Testis (tissue), 3 donors: ENCODE measurements around the gene ANKRD12. TPM values are rescaled to one million over a fixed set of nuclear protein-coding genes. Genes with fewer than 3 reads are reported as not detected.

Experiments
- DNase-seq: peaks from one replicate; pipeline ENCODE4 v3.0.0-alpha.2; 2019
- H3K27ac ChIP-seq, 2 donors: fragments of 200-600 bp; sonication (generic); one replicate each; pipeline ENCODE4 v1.5.1; 2019
- H3K27me3 ChIP-seq: fragments of 200-600 bp; sonication (generic); one replicate; pipeline ENCODE4 v1.5.1; 2019
- H3K36me3 ChIP-seq: fragments of 200-600 bp; sonication (generic); one replicate; pipeline ENCODE4 v1.5.1; 2017; ENCODE audit warnings: low read depth; ENCODE audit errors: missing control alignments
- H3K4me1 ChIP-seq: fragments of 200-600 bp; sonication (generic); one replicate; pipeline ENCODE4 v1.5.1; 2019
- H3K4me3 ChIP-seq, 2 donors: fragments of 200-600 bp; sonication (generic); one replicate each; pipeline ENCODE4 v1.5.1; 2017 to 2019
- H3K9me3 ChIP-seq: fragments of 200-600 bp; sonication (generic); one replicate; pipeline ENCODE4 v1.5.1; 2017
- POLR2A ChIP-seq: fragments of 450-650 bp; IDR thresholded peaks from one replicate; pipeline ENCODE4 v1.6.1; 2017; ENCODE audit warnings: antibody characterized with exemption, mild to moderate bottlenecking, moderate library complexity
- WGBS, 2 donors: methylation state at CpG; one replicate each; pipeline ENCODE4 v1.1.5; 2018; 5-methylcytosine and 5-hydroxymethylcytosine counted together
- intact Hi-C: fragments of 100-400 bp; cut with DNase I; formaldehyde crosslinking; loops from one replicate; pipeline ENCODE4 v1.15.1; 2023; ENCODE audit warnings: low total_unique reads
- polyA plus RNA-seq: library from polyadenylated mRNA; stranded (reverse); fragments of 350-450 nt; fragmentation: Illumina TruSeq; extraction: RNeasy Lipid Tissue Mini Kit (QIAGEN cat#74804); gene quantifications from one replicate; pipeline ENCODE4 v1.2.3, GENCODE V29; 2014; ENCODE audit warnings: low read depth, low replicate concordance; ENCODE audit not compliant: insufficient read depth
- total RNA-seq, 2 donors: library from RNA; depleted of rRNA; stranded (reverse); fragments of >200 nt; gene quantifications; one replicate each; pipeline ENCODE4 v1.2.3, GENCODE V29; 2016
- TF ChIP-seq, protein P1 (sequence below), 3 experiments: fragments of 450-650 bp in 2 of 3; fragments of 200-600 bp in 1 of 3; sonication (generic) in 1 of 3; IDR thresholded peaks; one replicate each; pipeline ENCODE4 v1.5.1; 2016 to 2019; ENCODE audit warnings: antibody characterized with exemption in 3 of 3, mild to moderate bottlenecking in 2 of 3, moderate library complexity in 1 of 3

ANKRD12 gene
- total and polyA plus RNA-seq, 3 donors from 2014 or later = 4.5 to 59.7 (median 58.5) TPM

DNA sequence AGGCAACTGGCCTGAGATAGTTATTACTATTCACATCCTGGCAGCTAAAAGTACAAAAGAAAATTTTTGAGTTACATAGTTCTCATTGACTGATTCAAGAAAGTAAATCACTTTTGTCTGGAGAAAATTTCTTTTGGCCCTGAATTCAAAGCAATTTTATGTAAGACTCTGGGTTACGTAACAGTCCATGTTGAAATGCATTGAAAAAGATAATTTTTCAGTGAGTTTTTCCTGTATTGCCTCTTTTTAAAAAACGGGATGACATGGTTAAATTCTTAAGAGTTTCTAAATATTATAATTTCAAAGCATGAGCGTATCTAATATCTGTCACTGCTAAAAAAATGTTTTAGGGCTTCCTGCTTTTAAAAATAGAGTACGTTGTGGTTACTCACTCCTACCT lies 72.7 kb downstream of the ANKRD12 start:
- no peak for DNase-seq
- WGBS, 2 donors = 76 to 90% methylated on average over 4 of the region's 4 CpGs
- Histone ChIP-seq H3K4me3 (no peak overlapping the region), H3K9me3 (no peaks in the 10 kb centered on the region), H3K4me1 (no peaks in the 10 kb centered on the region), H3K36me3 (no peaks in the 10 kb centered on the region), H3K27ac (no peak overlapping the region), H3K27me3 (no peaks in the 10 kb centered on the region)
- intact Hi-C loops = no loop called here
- TF ChIP-seq, protein P1, sequence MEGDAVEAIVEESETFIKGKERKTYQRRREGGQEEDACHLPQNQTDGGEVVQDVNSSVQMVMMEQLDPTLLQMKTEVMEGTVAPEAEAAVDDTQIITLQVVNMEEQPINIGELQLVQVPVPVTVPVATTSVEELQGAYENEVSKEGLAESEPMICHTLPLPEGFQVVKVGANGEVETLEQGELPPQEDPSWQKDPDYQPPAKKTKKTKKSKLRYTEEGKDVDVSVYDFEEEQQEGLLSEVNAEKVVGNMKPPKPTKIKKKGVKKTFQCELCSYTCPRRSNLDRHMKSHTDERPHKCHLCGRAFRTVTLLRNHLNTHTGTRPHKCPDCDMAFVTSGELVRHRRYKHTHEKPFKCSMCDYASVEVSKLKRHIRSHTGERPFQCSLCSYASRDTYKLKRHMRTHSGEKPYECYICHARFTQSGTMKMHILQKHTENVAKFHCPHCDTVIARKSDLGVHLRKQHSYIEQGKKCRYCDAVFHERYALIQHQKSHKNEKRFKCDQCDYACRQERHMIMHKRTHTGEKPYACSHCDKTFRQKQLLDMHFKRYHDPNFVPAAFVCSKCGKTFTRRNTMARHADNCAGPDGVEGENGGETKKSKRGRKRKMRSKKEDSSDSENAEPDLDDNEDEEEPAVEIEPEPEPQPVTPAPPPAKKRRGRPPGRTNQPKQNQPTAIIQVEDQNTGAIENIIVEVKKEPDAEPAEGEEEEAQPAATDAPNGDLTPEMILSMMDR (IDR thresholded peaks at IDR 0.05) = no peak
- no peak for TF ChIP-seq POLR2A

DNA sequence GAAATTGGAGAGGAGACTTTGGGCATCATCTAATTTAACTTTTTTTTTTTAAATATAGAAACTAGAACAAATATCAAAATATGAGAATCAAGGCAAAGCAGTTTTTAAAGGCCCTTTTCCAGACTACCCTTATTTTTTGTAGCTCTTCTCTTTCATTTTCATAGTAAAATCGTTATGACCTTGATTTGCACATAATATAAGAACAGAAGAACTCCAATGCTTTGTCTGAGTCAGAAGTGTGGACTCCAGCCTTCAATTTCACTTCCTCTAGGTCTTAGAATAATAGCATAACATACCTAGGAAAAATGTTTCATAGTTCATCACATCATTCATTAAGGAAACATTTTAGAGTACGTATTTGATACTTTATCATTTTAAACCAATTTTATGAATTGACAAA lies 74.4 kb downstream of the ANKRD12 start:
- 64 to 79% methylated on average over 2 of the region's 2 CpGs for WGBS, 2 donors
- no peaks in the 10 kb centered on the region for H3K36me3 ChIP-seq
- no peak for TF ChIP-seq POLR2A
- TF ChIP-seq, protein P1 (IDR thresholded peaks at IDR 0.05) = no peak

DNA sequence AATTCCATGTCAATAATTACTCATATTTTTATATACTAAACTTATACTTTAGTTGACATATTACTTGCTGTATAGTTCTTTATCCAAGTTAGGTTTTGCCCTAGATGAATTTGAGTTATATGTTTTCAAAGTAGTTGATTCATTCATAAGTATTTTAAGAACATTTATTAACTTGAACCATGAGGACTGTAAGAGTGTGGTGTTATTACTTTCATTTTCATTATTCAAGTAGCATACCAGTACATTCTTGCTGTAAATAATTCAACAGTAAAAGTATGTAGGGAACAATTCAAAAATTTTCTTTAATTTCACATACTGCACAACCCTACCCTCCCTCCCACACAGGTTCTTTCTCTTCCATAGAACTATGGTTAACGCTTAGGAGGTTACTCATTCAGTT lies 75.4 kb downstream of the ANKRD12 start:
- TF ChIP-seq, protein P1 (IDR thresholded peaks at IDR 0.05) = no peak
- TF ChIP-seq POLR2A = no peak
- Histone ChIP-seq H3K36me3 (no peaks in the 10 kb centered on the region), H3K4me1 (no peaks in the 10 kb centered on the region), H3K27me3 (no peaks in the 10 kb centered on the region), H3K27ac (no peak overlapping the region), H3K9me3 (no peaks in the 10 kb centered on the region), H3K4me3 (no peak overlapping the region)
- DNase-seq = no peak
- intact Hi-C loops = no loop called here
- WGBS, 2 donors = 88 to 95% methylated on average over 1 of the region's 1 CpG

More for the DNA sequence above, 74.4 kb downstream of the ANKRD12 start:
- DNase-seq = no peak
- Histone ChIP-seq H3K9me3 (no peaks in the 10 kb centered on the region), H3K27me3 (no peaks in the 10 kb centered on the region), H3K27ac (no peak overlapping the region), H3K4me1 (no peaks in the 10 kb centered on the region), H3K4me3 (no peak overlapping the region)
- intact Hi-C loops = no loop called here

DNA sequence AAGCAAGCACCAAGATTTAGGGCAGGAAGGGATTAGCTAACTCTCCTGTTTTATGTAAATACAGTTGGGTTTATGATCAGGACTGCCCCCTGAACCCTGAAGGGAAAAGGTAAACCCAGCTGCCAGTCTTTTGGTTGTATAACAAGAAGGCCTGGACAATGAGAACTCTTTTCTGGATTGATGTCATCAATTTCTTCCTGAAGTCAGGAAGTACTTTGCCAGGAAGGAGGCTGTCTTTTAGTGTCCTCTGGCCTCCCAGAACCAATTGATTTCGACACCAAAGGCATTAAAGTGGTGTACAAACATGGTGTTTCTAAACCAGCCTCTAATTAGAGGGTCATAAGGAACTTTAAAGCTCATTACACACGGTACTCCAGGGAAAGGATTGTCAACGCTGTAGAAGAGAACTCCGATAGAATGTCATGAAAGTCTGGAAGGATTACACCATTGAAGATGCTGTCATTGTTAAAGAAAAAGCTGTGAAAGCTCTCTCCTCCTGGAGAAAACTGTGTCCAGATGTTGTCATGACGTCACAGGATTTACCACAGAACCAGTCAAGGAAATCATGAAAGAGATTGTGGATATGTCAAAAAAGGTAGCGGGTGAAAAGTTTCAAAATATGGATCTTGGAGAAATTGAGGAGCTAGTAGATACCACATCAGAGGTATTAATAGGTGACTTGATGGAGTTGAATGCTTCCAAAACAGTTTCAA lies 78.8 kb downstream of the ANKRD12 start:
- intact Hi-C loops = no loop called here
- Histone ChIP-seq H3K9me3 (no peaks in the 10 kb centered on the region), H3K4me1 (no peaks in the 10 kb centered on the region), H3K27me3 (no peaks in the 10 kb centered on the region), H3K4me3 (no peak overlapping the region), H3K27ac (no peak overlapping the region), H3K36me3 (no peaks in the 10 kb centered on the region)
- TF ChIP-seq, protein P1 (IDR thresholded peaks at IDR 0.05) = no peak
- TF ChIP-seq POLR2A = no peak
- DNase-seq = no peak
- 74 to 75% methylated on average over 6 of the region's 6 CpGs for WGBS, 2 donors

DNA sequence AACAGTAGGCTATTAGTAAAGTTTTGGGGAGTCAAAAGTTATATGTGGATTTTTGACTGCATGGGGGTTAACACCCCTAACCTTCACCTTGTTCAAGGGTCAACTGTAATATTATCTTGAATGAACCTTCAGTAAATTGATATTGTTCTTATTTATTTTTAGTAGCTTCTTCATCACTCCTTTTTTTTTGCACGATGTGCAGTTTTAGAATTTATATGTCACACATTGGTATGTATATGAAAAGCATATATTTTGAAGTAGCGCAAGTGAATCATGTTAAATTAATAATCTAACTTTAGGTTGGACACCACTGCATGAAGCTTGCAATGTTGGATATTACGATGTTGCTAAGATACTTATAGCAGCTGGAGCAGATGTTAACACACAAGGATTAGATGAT lies 79.9 kb downstream of the ANKRD12 start:
- intact Hi-C loops = no loop called here

More for the DNA sequence above, 79.9 kb downstream of the ANKRD12 start:
- Histone ChIP-seq H3K36me3 (no peaks in the 10 kb centered on the region), H3K9me3 (no peaks in the 10 kb centered on the region), H3K4me1 (no peaks in the 10 kb centered on the region), H3K27me3 (no peaks in the 10 kb centered on the region), H3K27ac (no peak overlapping the region), H3K4me3 (no peak overlapping the region)
- WGBS, 2 donors = 90 to 97% methylated on average over 3 of the region's 3 CpGs
- TF ChIP-seq POLR2A = no peak
- TF ChIP-seq, protein P1 (IDR thresholded peaks at IDR 0.05) = no peak
- DNase-seq = no peak
